Activated T-helper 1 cell treated with Interleukin-2 at 50 U/mL for 16 hours (primary cell): Measurements from ENCODE around the gene CACNA1D.

Source experiments
- DNase-seq: peaks from one replicate; pipeline ENCODE4 v3.0.0-alpha.2; 2020; ENCODE audit warnings: low read depth

The CACNA1D gene

GRCh38 chr3:53824795-53825194 is 330.4 kb downstream of the CACNA1D start:
- no peak for DNase-seq

DNA sequence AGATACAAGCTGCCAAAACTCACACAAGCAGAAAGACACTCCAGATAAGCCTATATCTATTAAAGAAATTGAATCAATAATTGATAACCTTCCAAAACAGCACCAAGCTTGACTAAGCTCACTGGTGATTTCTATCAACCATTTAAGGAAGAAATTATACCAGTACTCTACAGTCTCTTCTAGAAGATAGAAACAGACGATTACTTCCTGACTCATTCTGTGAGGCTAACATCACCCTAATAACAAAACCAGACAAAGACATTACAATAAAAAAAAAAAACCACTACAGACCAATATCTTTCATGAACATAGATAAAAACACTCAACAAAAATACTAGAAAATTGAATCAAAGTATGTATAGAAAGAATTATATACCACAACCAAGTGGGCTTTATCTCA is 331.6 kb downstream of the CACNA1D start:
- DNase-seq, result no peak

DNA sequence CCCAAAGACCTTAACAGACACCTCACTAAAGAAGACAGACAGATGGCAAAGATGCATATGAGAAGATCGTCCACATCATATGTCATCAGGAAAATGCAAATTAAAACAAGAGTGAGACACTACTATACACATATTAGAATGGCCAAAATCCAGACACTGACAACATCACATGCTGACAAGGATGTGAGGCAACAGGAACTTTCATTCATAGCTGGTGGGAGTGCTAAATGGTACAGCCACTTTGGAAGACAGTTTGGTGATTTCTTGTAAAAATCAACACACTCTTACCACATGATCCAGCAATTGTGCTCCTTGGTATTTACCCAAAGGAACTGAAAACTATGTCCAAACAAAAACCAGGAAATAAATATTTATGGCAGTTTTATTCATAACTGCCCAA is 334.2 kb downstream of the CACNA1D start:
- DNase-seq, result no peak

DNA sequence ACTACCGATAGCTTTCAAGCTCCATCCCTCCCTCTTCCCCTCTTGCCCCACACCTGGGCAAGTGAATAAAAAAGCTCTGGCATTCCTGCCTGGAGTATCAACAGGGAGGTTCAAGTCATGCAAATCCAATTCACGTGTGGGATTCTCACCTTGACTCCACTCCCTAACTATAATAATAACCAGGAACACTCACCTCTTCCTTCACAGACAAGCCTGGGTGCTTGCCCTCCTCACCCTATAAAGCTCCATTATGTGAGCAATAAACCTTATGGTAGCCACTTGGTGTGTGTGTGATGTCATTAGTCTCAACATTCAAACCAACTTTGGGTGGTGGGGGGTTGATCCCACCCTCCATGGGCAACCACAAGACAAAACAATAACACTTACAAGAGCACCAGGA is 335.2 kb downstream of the CACNA1D start:
- DNase-seq, result no peak

DNA sequence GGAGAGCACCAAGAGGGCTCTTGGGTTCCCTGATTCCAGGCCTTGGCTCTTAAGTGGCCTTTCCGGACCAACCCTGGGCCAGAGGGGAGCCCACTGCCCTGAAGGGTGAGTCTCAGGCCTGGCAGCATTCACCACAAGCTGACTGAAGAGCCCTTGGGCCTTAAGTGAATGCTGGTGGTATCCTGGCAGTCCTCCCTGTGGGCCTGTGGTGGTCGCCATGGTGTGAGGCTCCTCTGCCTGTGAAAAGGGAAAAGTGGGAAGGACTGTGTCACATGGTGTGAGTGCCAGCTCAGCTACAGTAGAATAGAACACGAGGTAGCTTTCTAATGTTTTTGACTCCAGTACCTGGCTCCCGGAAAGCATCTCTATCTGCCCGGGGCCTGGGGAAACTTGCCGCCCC is 336.5 kb downstream of the CACNA1D start:
- no peak for DNase-seq

- DNase-seq, result no peak
Observed at GRCh38 chr3:53833053-53833645, 338.7 kb downstream of the CACNA1D start.

- no peak for DNase-seq
Observed at GRCh38 chr3:53833700-53834099, 339.3 kb downstream of the CACNA1D start.

DNA sequence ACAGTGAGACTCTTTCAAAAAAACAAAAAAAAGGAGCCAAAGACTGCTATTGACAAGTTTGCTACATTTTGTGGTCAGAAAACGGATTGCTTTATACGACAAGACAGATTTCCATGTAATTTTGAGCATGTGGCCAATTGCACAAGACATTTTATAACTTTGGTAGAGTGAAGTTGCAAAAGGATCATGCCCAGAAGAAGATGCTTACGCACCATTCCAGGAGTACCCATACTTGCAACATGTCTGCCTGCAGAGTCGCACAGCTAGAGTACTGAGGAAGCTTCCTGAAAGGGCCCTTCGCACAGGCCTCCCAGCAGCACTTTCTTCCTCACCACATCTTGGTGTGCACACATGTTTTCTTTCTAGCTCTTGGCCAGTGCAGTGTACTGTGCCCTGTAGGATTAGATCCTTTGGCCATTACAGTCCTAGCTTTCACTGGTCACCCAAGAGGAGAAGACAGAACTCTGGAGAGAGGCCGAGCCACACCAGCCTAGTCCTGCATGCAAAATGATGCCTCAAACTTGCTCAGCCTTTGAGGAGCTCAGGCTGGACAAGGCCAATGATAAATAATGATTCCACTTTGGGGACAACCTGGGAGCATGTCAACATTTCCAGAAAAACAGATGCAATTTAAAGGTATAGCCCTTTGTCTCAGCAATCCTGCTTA is 340.2 kb downstream of the CACNA1D start:
- DNase-seq, result no peak

DNA sequence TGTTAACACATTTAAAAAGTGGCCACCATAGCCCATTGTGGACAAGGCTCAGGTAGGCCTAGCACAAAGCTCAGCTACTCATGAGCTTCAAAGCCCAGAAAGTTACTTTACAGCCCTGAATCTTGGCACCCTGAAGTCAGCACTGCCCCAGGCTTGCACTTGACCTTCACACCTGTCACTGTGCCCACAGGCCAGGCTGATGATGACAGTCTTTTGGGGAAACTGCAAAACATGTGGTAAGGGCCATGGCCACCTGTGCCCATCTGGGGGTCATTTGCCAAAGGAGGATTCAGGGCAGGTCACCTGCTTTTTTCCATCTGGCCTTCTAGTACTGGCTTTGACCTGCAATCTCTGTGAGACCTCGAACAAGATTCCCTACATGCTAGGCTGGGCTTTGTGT is 340.8 kb downstream of the CACNA1D start:
- no peak for DNase-seq

- no peak for DNase-seq
Observed at GRCh38 chr3:53836084-53836872, 341.9 kb downstream of the CACNA1D start.

GRCh38 chr3:53837331-53837730 is 342.9 kb downstream of the CACNA1D start:
- DNase-seq, result no peak

DNA sequence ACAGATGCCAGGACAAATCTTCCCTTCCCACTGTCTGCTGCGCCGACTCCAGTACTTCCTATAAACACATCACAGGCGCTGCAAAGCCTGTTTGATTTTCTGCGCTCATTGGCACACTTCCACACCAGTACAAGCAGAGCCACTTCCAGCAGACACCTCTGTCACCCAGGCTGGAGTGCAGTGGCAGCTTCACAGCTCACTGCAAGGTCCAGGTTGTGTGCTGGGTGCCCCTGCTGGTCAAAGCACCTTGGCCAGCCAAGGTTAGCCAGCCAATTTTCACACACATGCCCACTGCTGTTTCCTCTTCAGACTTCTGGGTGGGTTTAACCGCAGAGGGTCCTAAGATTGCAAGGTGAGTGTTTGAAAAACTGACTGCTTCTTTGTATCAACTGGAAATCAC is 346.9 kb downstream of the CACNA1D start:
- DNase-seq, result no peak

- no peak for DNase-seq
Observed at GRCh38 chr3:53842436-53843194, 348.2 kb downstream of the CACNA1D start.

DNA sequence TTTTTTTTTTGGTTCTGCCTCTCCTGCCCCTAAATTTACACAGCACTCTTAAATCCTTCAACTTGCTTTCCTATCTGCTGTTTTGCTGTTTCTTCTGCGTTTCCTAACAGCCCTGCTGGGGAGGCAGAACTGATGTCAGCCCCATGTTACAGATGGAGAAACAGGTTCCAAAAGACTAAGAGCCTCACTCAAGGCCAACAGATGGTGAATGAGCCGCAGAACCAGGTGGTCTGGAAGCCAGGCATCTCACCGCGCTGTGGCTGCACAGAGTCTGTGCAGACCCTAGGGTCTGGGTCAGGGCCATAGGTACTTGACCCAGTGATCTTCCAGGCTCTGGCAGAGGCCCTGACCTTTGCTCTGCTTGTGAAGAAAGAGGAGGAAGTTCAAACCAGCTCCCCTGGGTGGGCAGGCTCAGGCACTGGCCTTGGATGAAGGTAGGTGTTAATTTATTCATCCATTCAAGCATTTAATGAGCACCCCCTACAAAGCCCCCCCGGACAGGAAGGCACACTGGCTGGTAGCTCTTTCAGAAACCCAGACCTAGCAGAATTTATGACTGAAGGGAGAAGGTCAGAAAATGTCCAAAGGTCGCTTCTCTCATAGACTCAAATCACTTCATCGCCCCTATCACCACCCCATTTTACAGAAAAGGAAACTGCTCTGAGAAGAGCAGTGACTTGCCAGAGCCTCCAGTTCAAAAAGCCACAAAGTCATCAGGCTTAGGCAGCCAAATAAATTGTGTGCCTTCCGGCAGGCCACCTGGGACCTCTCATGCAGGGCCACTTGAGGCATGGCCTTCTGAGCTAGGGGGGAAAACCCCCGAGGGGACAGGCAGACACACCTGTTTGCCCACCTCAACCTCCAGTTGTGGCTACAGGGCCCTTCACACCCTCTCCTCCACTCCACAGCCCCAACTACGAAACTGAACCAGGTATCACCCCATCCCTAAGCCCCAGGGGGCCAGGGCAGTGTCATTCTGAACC is 349.1 kb downstream of the CACNA1D start:
- DNase-seq, result no peak

GRCh38 chr3:53844262-53845102 is 350.1 kb downstream of the CACNA1D start:
- no peak for DNase-seq

DNA sequence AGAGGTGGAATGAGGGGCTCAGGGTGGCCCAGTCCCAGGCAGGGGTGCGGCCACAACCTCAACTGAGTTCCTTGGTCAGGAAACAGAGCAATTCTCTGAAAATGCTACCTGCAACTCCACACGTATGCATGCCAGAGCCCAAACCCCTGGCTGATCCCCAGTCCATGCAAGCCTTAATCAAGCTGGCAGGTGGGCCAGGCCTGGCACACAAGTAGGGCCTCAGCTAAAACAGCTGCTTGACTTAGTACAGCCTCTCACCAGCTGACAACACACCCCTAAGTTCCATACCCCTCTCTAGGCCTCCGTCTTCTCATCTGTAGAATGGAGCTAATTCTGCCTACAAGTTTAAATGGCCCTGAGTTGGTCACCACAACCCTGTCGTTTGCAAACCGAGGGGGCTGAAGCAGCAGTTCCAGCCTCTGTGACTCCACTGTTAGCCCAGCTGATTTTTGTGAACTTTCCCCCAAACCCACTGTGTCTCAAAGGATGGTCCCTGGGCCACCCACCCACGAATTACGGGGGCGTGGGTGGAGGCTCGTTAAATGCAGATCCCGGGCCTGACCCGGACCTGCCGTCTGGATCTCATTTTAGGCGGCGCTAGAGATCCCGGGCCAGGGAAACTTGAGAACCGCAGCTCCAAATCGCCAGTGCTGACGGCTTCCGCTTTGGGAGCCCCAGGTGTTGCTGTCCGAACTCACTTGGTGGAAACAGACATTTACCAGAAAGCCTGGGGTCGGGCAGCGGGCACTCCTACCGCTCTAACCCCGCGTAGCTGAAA is 350.9 kb downstream of the CACNA1D start:
- no peak for DNase-seq

DNA sequence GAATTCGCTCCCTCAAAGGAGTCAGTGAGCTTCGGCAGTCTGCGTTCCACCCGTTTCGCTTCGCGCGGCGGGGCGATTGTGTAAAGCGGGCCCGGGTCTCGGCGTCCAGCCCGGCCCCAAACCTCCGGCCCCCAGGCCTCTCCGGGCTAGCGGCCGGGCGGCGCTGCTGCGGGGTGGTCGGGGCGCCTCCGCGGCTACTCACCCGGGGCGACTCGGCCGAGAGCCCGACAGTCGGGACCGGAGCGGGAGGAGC is 351.4 kb downstream of the CACNA1D start:
- DNase-seq, result no peak

DNA sequence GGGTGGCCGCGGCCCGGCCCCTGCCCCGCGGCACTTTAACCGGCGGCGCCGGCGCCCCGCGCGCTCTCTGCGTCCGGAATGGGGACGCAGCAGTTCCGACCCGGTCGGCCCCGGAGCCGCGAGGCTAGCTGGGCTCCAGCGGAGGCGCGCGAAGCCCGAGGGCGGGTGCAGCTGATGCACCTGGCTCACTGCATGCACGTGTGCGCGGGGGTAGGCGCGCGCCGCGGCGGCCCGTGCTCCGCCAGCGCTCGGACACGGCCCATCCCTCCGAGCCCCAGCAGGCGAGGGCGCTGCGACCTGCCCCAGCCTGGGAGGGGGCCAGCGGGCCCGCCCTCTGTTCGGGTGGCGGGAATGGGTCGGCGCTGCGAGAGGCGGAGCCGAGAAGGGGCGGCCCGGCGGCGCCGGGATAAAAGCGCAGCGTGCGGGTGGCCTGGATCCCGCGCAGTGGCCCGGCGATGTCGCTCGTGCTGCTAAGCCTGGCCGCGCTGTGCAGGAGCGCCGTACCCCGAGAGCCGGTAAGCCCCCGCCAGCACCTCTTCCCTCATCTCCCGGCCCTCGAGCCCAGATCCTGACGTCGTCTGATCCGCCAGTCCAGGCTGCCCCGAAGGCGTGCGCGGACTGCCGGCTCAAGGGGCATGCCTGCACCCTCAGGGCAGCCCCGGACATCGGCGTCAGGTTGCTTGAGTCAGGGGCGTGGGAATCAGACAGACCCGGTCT is 351.9 kb downstream of the CACNA1D start, which contains the start of the genes CHDH and IL17RB:
CHDH (minus strand) TSS at position 286 of the 717 bp plus-strand sequence. CDS start 22,411 bp downstream, outside the sequence.
IL17RB (plus strand) TSS at position 435 of the 717 bp plus-strand sequence; CDS start at position 456, 21 bp downstream.
- DNase-seq, result no peak

GRCh38 chr3:53846851-53847155 is 352.4 kb downstream of the CACNA1D start:
- no peak for DNase-seq
